ENCODE data around the gene PCSK1N.

GRCh38 chrX:48824066-48824465 is 11.3 kb downstream of the PCSK1N start:
- TF ChIP-seq EZH2 (IDR thresholded peaks at IDR 0.05), result no peak
- TF ChIP-seq, protein P1, sequence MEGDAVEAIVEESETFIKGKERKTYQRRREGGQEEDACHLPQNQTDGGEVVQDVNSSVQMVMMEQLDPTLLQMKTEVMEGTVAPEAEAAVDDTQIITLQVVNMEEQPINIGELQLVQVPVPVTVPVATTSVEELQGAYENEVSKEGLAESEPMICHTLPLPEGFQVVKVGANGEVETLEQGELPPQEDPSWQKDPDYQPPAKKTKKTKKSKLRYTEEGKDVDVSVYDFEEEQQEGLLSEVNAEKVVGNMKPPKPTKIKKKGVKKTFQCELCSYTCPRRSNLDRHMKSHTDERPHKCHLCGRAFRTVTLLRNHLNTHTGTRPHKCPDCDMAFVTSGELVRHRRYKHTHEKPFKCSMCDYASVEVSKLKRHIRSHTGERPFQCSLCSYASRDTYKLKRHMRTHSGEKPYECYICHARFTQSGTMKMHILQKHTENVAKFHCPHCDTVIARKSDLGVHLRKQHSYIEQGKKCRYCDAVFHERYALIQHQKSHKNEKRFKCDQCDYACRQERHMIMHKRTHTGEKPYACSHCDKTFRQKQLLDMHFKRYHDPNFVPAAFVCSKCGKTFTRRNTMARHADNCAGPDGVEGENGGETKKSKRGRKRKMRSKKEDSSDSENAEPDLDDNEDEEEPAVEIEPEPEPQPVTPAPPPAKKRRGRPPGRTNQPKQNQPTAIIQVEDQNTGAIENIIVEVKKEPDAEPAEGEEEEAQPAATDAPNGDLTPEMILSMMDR (IDR thresholded peaks at IDR 0.05 in 2 of 3, conservative IDR thresholded peaks at IDR 0.05 in 1 of 3; ENCODE audit: borderline replicate concordance in 1 of 3, insufficient read depth in 1 of 3, low read depth in 2 of 3, low read length in 2 of 3), result no peak
- no peak for TF ChIP-seq EGR1 (IDR thresholded peaks at IDR 0.05; ENCODE audit: low read depth)
- no peak for TF ChIP-seq RAD21 (IDR thresholded peaks at IDR 0.05; ENCODE audit: low read depth)
- TF ChIP-seq, protein P2, sequence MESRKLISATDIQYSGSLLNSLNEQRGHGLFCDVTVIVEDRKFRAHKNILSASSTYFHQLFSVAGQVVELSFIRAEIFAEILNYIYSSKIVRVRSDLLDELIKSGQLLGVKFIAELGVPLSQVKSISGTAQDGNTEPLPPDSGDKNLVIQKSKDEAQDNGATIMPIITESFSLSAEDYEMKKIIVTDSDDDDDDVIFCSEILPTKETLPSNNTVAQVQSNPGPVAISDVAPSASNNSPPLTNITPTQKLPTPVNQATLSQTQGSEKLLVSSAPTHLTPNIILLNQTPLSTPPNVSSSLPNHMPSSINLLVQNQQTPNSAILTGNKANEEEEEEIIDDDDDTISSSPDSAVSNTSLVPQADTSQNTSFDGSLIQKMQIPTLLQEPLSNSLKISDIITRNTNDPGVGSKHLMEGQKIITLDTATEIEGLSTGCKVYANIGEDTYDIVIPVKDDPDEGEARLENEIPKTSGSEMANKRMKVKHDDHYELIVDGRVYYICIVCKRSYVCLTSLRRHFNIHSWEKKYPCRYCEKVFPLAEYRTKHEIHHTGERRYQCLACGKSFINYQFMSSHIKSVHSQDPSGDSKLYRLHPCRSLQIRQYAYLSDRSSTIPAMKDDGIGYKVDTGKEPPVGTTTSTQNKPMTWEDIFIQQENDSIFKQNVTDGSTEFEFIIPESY (IDR thresholded peaks at IDR 0.05; ENCODE audit: extremely low read depth, insufficient replicate concordance, low read length), result no peak
- no peak for TF ChIP-seq JUND (IDR thresholded peaks at IDR 0.05)
- TF ChIP-seq YY1 (IDR thresholded peaks at IDR 0.05; ENCODE audit: extremely low read depth, insufficient replicate concordance, low read depth, low read length), result no peak
- TF ChIP-seq, protein P3, sequence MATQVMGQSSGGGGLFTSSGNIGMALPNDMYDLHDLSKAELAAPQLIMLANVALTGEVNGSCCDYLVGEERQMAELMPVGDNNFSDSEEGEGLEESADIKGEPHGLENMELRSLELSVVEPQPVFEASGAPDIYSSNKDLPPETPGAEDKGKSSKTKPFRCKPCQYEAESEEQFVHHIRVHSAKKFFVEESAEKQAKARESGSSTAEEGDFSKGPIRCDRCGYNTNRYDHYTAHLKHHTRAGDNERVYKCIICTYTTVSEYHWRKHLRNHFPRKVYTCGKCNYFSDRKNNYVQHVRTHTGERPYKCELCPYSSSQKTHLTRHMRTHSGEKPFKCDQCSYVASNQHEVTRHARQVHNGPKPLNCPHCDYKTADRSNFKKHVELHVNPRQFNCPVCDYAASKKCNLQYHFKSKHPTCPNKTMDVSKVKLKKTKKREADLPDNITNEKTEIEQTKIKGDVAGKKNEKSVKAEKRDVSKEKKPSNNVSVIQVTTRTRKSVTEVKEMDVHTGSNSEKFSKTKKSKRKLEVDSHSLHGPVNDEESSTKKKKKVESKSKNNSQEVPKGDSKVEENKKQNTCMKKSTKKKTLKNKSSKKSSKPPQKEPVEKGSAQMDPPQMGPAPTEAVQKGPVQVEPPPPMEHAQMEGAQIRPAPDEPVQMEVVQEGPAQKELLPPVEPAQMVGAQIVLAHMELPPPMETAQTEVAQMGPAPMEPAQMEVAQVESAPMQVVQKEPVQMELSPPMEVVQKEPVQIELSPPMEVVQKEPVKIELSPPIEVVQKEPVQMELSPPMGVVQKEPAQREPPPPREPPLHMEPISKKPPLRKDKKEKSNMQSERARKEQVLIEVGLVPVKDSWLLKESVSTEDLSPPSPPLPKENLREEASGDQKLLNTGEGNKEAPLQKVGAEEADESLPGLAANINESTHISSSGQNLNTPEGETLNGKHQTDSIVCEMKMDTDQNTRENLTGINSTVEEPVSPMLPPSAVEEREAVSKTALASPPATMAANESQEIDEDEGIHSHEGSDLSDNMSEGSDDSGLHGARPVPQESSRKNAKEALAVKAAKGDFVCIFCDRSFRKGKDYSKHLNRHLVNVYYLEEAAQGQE (IDR thresholded peaks at IDR 0.05; ENCODE audit: low read depth), result no peak
- no peak for TF ChIP-seq POLR2A (IDR thresholded peaks at IDR 0.05; ENCODE audit: borderline replicate concordance, extremely low read depth, insufficient read depth, insufficient read length)
- no peak for TF ChIP-seq ZNF274 (IDR thresholded peaks at IDR 0.05; ENCODE audit: low read depth, low read length)
- no peak for TF ChIP-seq FOSL1 (IDR thresholded peaks at IDR 0.05; ENCODE audit: low read depth)

Data from HCT116 (cell line).